SK-N-MC (cell line): ENCODE measurements around the gene TFDP2.
"Not testable (repeated sequence)": the region's sequence is repeated elsewhere in the genome, so short reads cannot be mapped to it uniquely, and the experiment has no call there.

Source experiments
- DNase-seq: peaks from one replicate; pipeline ENCODE4 v3.0.0-alpha.2; 2011; ENCODE audit warnings: low read depth, low spot score
- H3K27ac ChIP-seq: fragments of 200-600 bp; sonication (generic); 2 replicates; pipeline ENCODE4 v1.5.1; 2016; ENCODE audit warnings: mixed run types
- H3K36me3 ChIP-seq: fragments of 200-600 bp; sonication (generic); 2 replicates; pipeline ENCODE4 v1.6.1; 2017; ENCODE audit warnings: antibody characterized with exemption, low read length, mixed read lengths; ENCODE audit not compliant: insufficient read depth
- H3K4me3 ChIP-seq: fragments of 200-600 bp; sonication (generic); 2 replicates; pipeline ENCODE4 v1.5.1; 2016
- H3K9ac ChIP-seq: fragments of 200-600 bp; sonication (generic); 2 replicates; pipeline ENCODE4 v1.8.0; 2017; ENCODE audit warnings: mixed run types, mixed read lengths; ENCODE audit not compliant: insufficient read length
- H3K9me3 ChIP-seq: fragments of 200-600 bp; sonication (generic); 2 replicates; pipeline ENCODE4 v1.6.1; 2017; ENCODE audit warnings: low read depth, mild to moderate bottlenecking, antibody characterized with exemption, low read length, moderate library complexity, mixed read lengths
- EZH2 ChIP-seq: fragments of 200-600 bp; sonication (generic); IDR thresholded peaks from one replicate; pipeline ENCODE4 v1.6.1; 2017; ENCODE audit warnings: antibody characterized with exemption
- FOXP2 ChIP-seq: optimal IDR thresholded peaks from 2 replicates; pipeline ENCODE3; 2011; ENCODE audit warnings: mild to moderate bottlenecking, moderate library complexity; ENCODE audit not compliant: insufficient read depth; ENCODE audit errors: extremely low read length, control extremely low read depth
- POLR2AphosphoS5 ChIP-seq: IDR thresholded peaks from 2 replicates; pipeline ENCODE4 v1.6.1; 2012; ENCODE audit warnings: mild to moderate bottlenecking, low read depth, low read length, borderline replicate concordance

The TFDP2 gene

DNA sequence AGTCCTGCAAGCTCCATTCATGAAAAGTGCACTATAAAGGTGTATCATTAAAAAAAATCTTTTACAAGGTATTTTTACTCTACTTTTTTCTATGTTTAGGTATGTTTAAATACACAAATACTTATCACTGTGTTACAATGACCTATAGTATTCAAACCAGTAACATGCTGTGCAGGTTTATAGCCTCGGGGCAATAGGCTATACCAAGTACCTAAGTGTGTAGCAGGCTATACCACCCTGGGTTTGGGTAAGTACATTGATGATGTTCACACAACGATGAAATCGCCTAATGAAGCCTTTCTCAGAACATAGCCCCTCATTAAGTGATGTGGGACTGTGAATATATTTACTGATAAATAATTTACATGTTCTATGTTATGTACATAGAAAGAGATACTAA, 168.3 kb downstream of the TFDP2 start:
- no peak for DNase-seq
- peaks cover 16% of the 10 kb centered on the region for H3K36me3 ChIP-seq

DNA sequence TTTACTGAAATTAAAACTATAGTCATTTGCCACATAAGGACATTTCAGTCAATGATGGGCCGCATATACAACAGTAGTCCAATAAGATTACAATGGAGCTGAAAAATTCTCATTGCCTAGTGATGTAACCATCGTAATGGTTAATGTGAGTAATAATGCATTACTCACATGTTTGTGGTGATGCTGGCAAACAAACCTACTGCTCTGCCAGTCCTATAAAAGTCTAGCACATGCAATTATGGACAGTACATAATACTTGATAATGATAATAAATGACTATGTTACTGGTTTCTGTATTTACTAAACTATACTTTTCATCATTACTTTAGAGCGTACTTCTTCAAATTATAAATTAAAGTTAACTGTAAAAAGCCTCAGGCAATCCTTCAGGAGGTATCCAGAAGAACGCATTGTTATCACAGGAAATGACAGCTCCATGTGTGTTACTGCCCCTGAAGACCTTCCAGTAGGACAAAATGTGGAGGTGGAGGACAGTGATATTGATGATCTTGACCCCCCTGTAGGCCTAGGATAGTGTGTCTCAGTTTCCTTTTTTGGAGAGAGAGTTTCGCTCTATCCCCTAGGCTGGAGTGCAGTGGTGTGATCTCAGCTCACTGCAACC, 170.2 kb downstream of the TFDP2 start:
- Histone ChIP-seq H3K9me3 (no peaks in the 10 kb centered on the region), H3K36me3 (peaks cover 16% of the 10 kb centered on the region), H3K27ac (no peak overlapping the region), H3K9ac (no peak overlapping the region), H3K4me3 (no peak overlapping the region)
- DNase-seq: no peak
- TF ChIP-seq FOXP2: no peak
- no peak for TF ChIP-seq EZH2
- TF ChIP-seq POLR2AphosphoS5: no peak

More for the DNA sequence above, 168.3 kb downstream of the TFDP2 start:
- no peaks in the 10 kb centered on the region for H3K9me3 ChIP-seq
- TF ChIP-seq EZH2 (no peak), POLR2AphosphoS5 (no peak), FOXP2 (no peak)
- no peak overlapping the region for H3K4me3 ChIP-seq
- H3K9ac ChIP-seq: no peak overlapping the region
- H3K27ac ChIP-seq: no peak overlapping the region

DNA sequence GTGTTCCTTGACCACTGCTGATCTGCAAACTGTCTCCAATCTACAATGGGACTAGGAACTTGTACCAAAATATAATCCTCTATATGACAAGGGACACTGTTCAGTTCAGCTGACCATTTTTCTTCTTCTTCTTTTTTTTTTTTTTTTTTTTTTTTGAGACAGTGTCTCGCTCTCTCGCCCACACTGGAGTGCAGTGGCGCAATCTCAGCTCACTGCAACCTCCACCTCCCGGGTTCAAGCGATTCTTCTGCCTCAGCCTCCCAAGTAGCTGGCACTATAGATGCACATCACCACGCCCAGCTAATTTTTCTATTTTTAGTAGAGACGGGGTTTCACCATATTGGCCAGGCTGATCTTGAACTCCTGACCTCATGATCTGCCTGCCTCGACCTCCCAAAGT, 174.6 kb downstream of the TFDP2 start:
- H3K9ac ChIP-seq, H3K9me3 ChIP-seq, H3K27ac ChIP-seq, H3K4me3 ChIP-seq, DNase-seq: not testable (repeated sequence)
- H3K36me3 ChIP-seq: peaks cover 29% of the 10 kb centered on the region

DNA sequence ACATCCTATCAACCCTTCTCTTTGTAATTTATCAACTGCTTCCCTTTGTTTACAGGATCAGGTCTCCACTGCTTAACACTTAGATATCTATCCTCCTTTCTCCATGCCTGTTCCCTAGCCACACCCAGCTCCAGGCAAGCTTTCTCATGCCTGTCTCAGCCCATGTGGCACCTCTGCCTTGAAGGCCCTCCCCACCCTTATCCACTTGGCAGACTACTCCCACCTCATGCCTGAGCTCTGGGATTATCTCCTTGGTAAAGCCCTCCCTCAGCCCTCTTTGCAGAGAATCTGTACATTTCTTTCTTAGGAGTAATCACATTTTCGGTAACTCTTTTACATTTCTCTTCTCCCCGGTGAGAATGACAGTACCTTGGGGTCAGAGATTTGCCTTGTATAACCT, 176.9 kb downstream of the TFDP2 start:
- Histone ChIP-seq H3K36me3 (peaks cover 27% of the 10 kb centered on the region), H3K27ac (no peak overlapping the region), H3K9ac (no peak overlapping the region), H3K4me3 (no peak overlapping the region), H3K9me3 (no peaks in the 10 kb centered on the region)
- no peak for DNase-seq
- TF ChIP-seq POLR2AphosphoS5 (no peak), FOXP2 (no peak), EZH2 (no peak)

DNA sequence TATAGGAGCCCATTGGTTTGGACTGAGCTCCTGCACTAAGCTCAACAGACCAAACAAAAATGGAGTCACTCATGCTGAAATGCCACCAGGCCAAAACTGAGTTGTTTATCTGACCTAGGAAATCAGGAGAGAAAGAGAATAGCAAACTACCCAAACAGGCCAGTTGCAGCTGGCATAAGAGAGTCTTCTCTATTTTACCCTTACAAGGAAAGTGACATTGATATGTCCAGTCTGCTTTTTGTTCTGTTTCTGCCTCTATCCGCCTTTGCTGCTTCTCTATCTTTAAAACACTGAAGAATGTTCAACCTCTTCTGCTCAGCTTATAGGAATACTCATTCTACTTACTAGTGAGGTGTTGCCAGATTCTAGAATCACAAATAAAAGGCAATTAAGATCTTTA, 177.8 kb downstream of the TFDP2 start:
- Histone ChIP-seq H3K36me3 (peaks cover 27% of the 10 kb centered on the region), H3K4me3 (no peak overlapping the region), H3K9me3 (no peaks in the 10 kb centered on the region), H3K9ac (no peak overlapping the region), H3K27ac (no peak overlapping the region)
- TF ChIP-seq POLR2AphosphoS5 (no peak), FOXP2 (no peak), EZH2 (no peak)
- DNase-seq: no peak

DNA sequence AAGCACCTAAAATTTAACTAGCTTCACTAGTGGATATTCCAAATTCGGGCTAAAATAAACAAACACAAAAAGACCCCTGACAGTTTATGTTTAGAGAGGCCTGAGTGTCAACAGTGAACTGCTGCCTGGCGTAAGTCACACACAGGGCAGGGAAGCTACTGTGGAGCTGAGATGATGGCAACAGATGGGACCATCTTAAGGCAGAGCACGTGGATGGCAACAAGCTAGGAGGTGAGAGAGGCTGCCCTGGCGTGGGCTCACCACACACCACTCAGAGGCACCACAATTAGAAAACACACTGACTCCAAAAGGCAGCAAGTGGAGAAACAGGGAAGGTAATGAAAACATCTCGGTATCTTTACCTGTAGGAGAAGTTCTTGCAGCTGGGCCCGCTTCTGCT, 179.6 kb downstream of the TFDP2 start:
- H3K9ac ChIP-seq: no peak overlapping the region
- no peak overlapping the region for H3K4me3 ChIP-seq
- H3K36me3 ChIP-seq: peaks cover 22% of the 10 kb centered on the region
- TF ChIP-seq POLR2AphosphoS5 (no peak), EZH2 (no peak), FOXP2 (no peak)
- DNase-seq: no peak
- no peak overlapping the region for H3K27ac ChIP-seq
- no peaks in the 10 kb centered on the region for H3K9me3 ChIP-seq

DNA sequence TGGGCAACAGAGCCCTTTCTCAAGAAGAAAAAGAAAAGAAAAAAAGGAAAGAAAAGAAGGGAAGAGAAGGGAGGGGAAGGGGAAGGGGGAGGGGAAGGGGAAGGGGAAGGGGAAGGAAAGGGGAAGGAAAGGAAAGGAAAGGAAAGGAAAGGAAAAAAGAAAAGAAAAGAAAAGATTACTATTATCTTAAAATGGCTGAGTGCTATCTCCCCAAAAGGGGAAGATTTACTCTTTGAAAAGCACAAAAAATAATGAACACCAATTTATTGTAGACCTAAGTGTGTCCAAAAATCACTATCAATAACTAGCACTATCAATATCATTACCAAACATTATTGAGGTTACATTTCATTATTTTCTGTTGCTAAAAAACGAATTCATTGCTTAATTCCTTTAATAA, 183.9 kb downstream of the TFDP2 start:
- DNase-seq: no peak
- H3K9me3 ChIP-seq: no peaks in the 10 kb centered on the region
- H3K27ac ChIP-seq: no peak overlapping the region
- peaks cover 35% of the 10 kb centered on the region for H3K36me3 ChIP-seq
- no peak overlapping the region for H3K9ac ChIP-seq
- no peak overlapping the region for H3K4me3 ChIP-seq
- no peak for TF ChIP-seq EZH2
- no peak for TF ChIP-seq POLR2AphosphoS5
- TF ChIP-seq FOXP2: no peak

DNA sequence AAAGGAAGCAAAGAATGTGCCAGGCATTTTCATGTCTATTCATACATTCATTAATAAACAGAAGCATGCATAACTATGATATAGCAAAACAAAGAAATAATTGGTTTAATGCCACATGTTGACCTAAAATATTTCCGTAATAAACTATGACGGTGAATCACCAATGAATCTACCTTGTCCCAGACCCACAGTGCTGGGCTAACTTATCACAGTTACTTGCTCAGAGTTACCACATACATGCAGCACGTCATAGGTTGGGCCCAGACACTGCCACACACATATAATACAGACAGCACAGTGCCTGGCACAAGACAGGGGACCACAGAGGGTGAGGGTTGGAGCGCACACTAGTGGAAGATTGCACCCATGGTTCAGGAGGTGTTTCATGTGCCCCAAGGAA, 186.0 kb downstream of the TFDP2 start:
- H3K27ac ChIP-seq: no peak overlapping the region
- TF ChIP-seq EZH2 (no peak), FOXP2 (no peak), POLR2AphosphoS5 (no peak)
- DNase-seq: no peak
- no peak overlapping the region for H3K9ac ChIP-seq
- H3K4me3 ChIP-seq: no peak overlapping the region
- H3K9me3 ChIP-seq: no peaks in the 10 kb centered on the region
- peaks cover 42% of the 10 kb centered on the region for H3K36me3 ChIP-seq

DNA sequence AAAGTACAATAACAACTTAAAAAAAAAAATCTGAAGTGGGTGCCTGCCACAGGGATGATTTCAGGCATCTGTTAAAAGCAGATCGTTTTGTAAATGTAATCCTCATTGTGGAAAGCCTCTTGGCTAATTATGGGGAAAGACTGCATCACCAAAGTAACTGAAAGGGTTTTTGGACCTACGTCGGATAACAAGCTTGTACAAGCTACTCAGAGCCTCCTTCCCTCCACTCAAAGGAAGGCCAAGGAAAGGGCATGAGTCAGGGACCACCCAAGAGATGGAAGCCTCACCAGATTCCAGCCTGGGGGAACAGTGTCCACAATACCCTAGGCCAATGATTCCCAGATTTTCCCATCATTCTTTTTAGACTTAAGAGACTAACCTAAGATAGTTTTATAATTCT, 188.6 kb downstream of the TFDP2 start:
- Histone ChIP-seq H3K36me3 (peaks cover 53% of the 10 kb centered on the region), H3K9me3 (no peaks in the 10 kb centered on the region), H3K9ac (no peak overlapping the region), H3K4me3 (no peak overlapping the region), H3K27ac (no peak overlapping the region)
- TF ChIP-seq POLR2AphosphoS5 (no peak), EZH2 (no peak), FOXP2 (no peak)
- no peak for DNase-seq

DNA sequence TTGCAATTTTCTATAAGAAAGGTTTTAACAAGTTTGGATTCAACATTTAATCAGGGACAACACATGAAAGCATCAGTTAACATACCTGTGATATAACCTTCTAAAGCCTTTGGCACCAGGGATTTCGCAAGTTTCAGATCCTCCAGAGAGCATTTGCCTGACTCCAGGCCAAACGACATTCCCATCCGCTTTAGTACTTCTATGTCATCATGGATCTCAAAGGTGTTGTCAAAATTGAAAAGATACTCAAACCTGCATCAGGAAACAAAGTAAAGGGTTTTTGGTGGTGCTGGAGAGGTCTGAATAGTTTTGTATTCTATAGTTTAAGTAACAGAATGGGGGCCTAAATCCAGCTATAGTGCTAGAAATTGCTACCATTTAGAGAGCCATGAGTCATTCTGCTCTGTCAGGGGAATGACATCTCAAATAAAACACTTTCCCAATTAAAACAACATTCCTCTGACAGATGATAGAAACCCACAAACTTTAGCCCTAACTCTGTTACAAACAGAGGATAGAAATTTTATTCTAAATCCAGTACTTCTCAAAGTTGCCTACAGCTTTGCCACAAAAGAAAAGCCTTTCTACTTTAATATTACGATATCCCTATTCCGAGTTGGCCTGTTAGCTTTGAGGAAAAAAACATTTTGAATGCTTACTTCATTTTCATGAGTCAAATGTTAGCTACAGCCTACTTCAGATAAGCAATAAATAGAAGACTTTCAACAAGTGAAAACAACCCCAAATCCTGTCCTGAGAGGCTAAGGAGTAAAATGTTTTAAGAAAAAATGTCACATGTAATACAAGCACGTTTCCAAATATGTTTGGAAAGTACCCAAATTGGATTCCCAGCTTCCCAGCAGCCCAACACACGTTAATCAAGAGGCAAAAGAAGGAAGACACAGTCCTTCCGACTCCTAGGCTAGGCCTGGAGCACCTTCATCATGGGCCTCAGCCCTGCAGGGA, 189.5 kb downstream of the TFDP2 start:
- Histone ChIP-seq H3K27ac (no peak overlapping the region), H3K4me3 (no peak overlapping the region), H3K36me3 (peaks cover 56% of the 10 kb centered on the region), H3K9me3 (no peaks in the 10 kb centered on the region), H3K9ac (no peak overlapping the region)
- no peak for DNase-seq
- TF ChIP-seq EZH2 (no peak), FOXP2 (no peak), POLR2AphosphoS5 (no peak)
